HG03469 (cell line): Measurements from ENCODE around the gene MCAM.

ENCODE experiments used
- ATAC-seq: cut with Tn5 transposase; IDR thresholded peaks from one replicate; pipeline ENCODE4 v1.9.1; 2021; ENCODE audit warnings: mild to moderate bottlenecking, moderate library complexity, moderate number of reproducible peaks; ENCODE audit not compliant: unreplicated experiment

Gene MCAM

GRCh38 chr11:119332111-119332765 is 15.3 kb upstream of the MCAM start:
- no peak for ATAC-seq

GRCh38 chr11:119330237-119330636 is 13.3 kb upstream of the MCAM start:
- ATAC-seq: no peak

- no peak for ATAC-seq
Measured at GRCh38 chr11:119329320-119329719, 12.4 kb upstream of the MCAM start.

GRCh38 chr11:119324189-119324588 is 7.3 kb upstream of the MCAM start:
- ATAC-seq: no peak

- no peak for ATAC-seq
Measured at GRCh38 chr11:119323532-119324033, 6.7 kb upstream of the MCAM start.

- ATAC-seq: no peak
Measured at GRCh38 chr11:119322921-119323531, 6.1 kb upstream of the MCAM start.

GRCh38 chr11:119322360-119322739 is 5.4 kb upstream of the MCAM start:
- no peak for ATAC-seq

- ATAC-seq: no peak
Measured at GRCh38 chr11:119320776-119321524, 4.0 kb upstream of the MCAM start.

- no peak for ATAC-seq
Measured at GRCh38 chr11:119320240-119320775, 3.4 kb upstream of the MCAM start.

GRCh38 chr11:119319700-119320239 is 2.8 kb upstream of the MCAM start:
- ATAC-seq: no peak

- no peak for ATAC-seq
Measured at GRCh38 chr11:119319136-119319699, 2.3 kb upstream of the MCAM start.

GRCh38 chr11:119318240-119319135 is 1.6 kb upstream of the MCAM start:
- no peak for ATAC-seq

GRCh38 chr11:119317592-119318239 is 786 bp upstream of the MCAM start:
- no peak for ATAC-seq

GRCh38 chr11:119316016-119316728 is 758 bp downstream of the MCAM start:
- no peak for ATAC-seq

GRCh38 chr11:119315131-119316015 is 1.6 kb downstream of the MCAM start:
- ATAC-seq: no peak

- no peak for ATAC-seq
Measured at GRCh38 chr11:119314726-119315125, 2.2 kb downstream of the MCAM start.

- no peak for ATAC-seq
Measured at GRCh38 chr11:119310682-119311052, 6.3 kb downstream of the MCAM start.
